ENCODE data around the gene CHST1. TPM values are rescaled to one million over a fixed set of nuclear protein-coding genes. Genes with fewer than 3 reads are reported as not detected.

Gene CHST1
- total RNA-seq, 1 experiment from 2014 or later = not detected

- H3K9me3 ChIP-seq = no peaks in the 10 kb centered on the region
- H3K4me3 ChIP-seq (ENCODE audit: low read depth, low read length) = no peak overlapping the region
- POLR2A ChIA-PET = interaction anchor here (0.6 kb wide), 1 partner anchor 31 kb away, joined by 3 read pairs; no protein-coding TSS in a partner anchor
- Mint-ChIP-seq H3K9me3 (ENCODE audit: unreplicated experiment) (no peaks in the 10 kb centered on the region), H3K4me1 (ENCODE audit: low read depth, unreplicated experiment) (no peaks in the 10 kb centered on the region), H3K36me3 (ENCODE audit: insufficient read depth, unreplicated experiment) (no peaks in the 10 kb centered on the region), H3K27ac (ENCODE audit: unreplicated experiment) (no peak overlapping the region), H3K4me3 (ENCODE audit: unreplicated experiment) (no peak overlapping the region), H3K27me3 (ENCODE audit: insufficient read depth, unreplicated experiment) (peaks cover 29% of the 10 kb centered on the region)
- TF ChIP-seq CTCF (IDR thresholded peaks at IDR 0.05; ENCODE audit: insufficient read depth in 1 of 2, low read depth in 1 of 2, low read length in 1 of 2, severe bottlenecking in 1 of 2, unreplicated experiment in 1 of 2) = peak; percentile 82 to 97
- no peaks in the 10 kb centered on the region for H3K36me3 ChIP-seq (ENCODE audit: control insufficient read depth, insufficient read depth, low read length)
- DNase-seq = peak; percentile 68 to 81
- no peaks in the 10 kb centered on the region for H3K4me1 ChIP-seq
- CTCF ChIA-PET = interaction anchor here (0.6 to 3.3 kb wide), 13 partner anchors 9 to 1980 kb away, joined by 3 to 36 read pairs (median 4); no protein-coding TSS in a partner anchor
- BruUV-seq (replicated peaks) = no TSS peak
- H3K27me3 ChIP-seq (replicated peaks; ENCODE audit: control insufficient read depth, insufficient read depth, low read length) = peaks cover 5% of the 10 kb centered on the region
- intact Hi-C loops (cut with micrococcal nuclease; ENCODE audit: unreplicated experiment) = loop anchor here (1.0 to 5.0 kb wide), 2 partner anchors 117 to 284 kb away; no protein-coding TSS in a partner anchor
These were observed 10.1 kb downstream of the CHST1 start for GRCh38 chr11:45655347-45655756.

GRCh38 chr11:45655012-45655283 lies 10.5 kb downstream of the CHST1 start:
- peaks cover 26% of the 10 kb centered on the region for H3K27me3 Mint-ChIP-seq (ENCODE audit: insufficient read depth, unreplicated experiment)
- BruUV-seq (replicated peaks) = no TSS peak

More at GRCh38 chr11:45655012-45655283, 10.5 kb downstream of the CHST1 start:
- no peak for TF ChIP-seq CTCF (IDR thresholded peaks at IDR 0.05; ENCODE audit: insufficient read depth in 1 of 2, low read depth in 1 of 2, low read length in 1 of 2, severe bottlenecking in 1 of 2, unreplicated experiment in 1 of 2)
- H3K4me3 ChIP-seq (ENCODE audit: low read depth, low read length) = no peak overlapping the region
- intact Hi-C loops (cut with micrococcal nuclease; ENCODE audit: unreplicated experiment) = loop anchor here (1.0 to 5.0 kb wide), 2 partner anchors 117 to 284 kb away; no protein-coding TSS in a partner anchor
- Mint-ChIP-seq H3K36me3 (ENCODE audit: insufficient read depth, unreplicated experiment) (no peaks in the 10 kb centered on the region), H3K4me1 (ENCODE audit: low read depth, unreplicated experiment) (no peaks in the 10 kb centered on the region), H3K9me3 (ENCODE audit: unreplicated experiment) (no peaks in the 10 kb centered on the region), H3K4me3 (ENCODE audit: unreplicated experiment) (no peak overlapping the region), H3K27ac (ENCODE audit: unreplicated experiment) (no peak overlapping the region)
- no peaks in the 10 kb centered on the region for H3K9me3 ChIP-seq
- no peak for DNase-seq
- H3K36me3 ChIP-seq (ENCODE audit: control insufficient read depth, insufficient read depth, low read length) = no peaks in the 10 kb centered on the region
- ChIA-PET CTCF (interaction anchor here (0.6 to 3.3 kb wide), 13 partner anchors 9 to 1980 kb away, joined by 3 to 36 read pairs (median 4); no protein-coding TSS in a partner anchor), POLR2A (interaction anchor here (0.6 kb wide), 1 partner anchor 30 kb away, joined by 3 read pairs; no protein-coding TSS in a partner anchor)
- peaks cover 3% of the 10 kb centered on the region for H3K27me3 ChIP-seq (replicated peaks; ENCODE audit: control insufficient read depth, insufficient read depth, low read length)
- no peaks in the 10 kb centered on the region for H3K4me1 ChIP-seq

Measured in Caco-2 (cell line).